Measurements from ENCODE around the gene PAQR7.

Gene PAQR7

GRCh38 chr1:25900219-25900618, 24.7 kb upstream of the PAQR7 start:
- DNase-seq = no peak

- no peak for DNase-seq
Measured at GRCh38 chr1:25899792-25900191, 24.3 kb upstream of the PAQR7 start.

- DNase-seq = no peak
Measured at GRCh38 chr1:25898223-25899015, 22.9 kb upstream of the PAQR7 start.

- DNase-seq = no peak
Measured at GRCh38 chr1:25897754-25898153, 22.2 kb upstream of the PAQR7 start.

- peak; percentile 65 for DNase-seq
Measured at GRCh38 chr1:25896266-25896665, 20.8 kb upstream of the PAQR7 start.

- DNase-seq = peak; percentile 88
Measured at GRCh38 chr1:25895365-25895990, 20.0 kb upstream of the PAQR7 start.

GRCh38 chr1:25893116-25893515, 17.6 kb upstream of the PAQR7 start:
- DNase-seq = no peak

GRCh38 chr1:25891606-25892005, 16.1 kb upstream of the PAQR7 start:
- DNase-seq = no peak

GRCh38 chr1:25890239-25891034, 14.9 kb upstream of the PAQR7 start:
- peak; percentile 61 for DNase-seq

- DNase-seq = no peak
Measured at GRCh38 chr1:25889470-25889869, 14.0 kb upstream of the PAQR7 start.

GRCh38 chr1:25888426-25888987, 13.0 kb upstream of the PAQR7 start:
- no peak for DNase-seq

GRCh38 chr1:25885602-25886001, 10.1 kb upstream of the PAQR7 start:
- DNase-seq = no peak

GRCh38 chr1:25881266-25881665, 5.8 kb upstream of the PAQR7 start:
- DNase-seq = no peak

GRCh38 chr1:25880518-25880917, 5.0 kb upstream of the PAQR7 start:
- DNase-seq = no peak

GRCh38 chr1:25879675-25880074, 4.2 kb upstream of the PAQR7 start:
- DNase-seq = no peak

GRCh38 chr1:25878690-25879089, 3.2 kb upstream of the PAQR7 start:
- DNase-seq = no peak

GRCh38 chr1:25877155-25877554, 1.6 kb upstream of the PAQR7 start:
- no peak for DNase-seq

- no peak for DNase-seq
Measured at GRCh38 chr1:25876693-25877077, 1.2 kb upstream of the PAQR7 start.

GRCh38 chr1:25875856-25876692, 566 bp upstream of the PAQR7 start:
- DNase-seq = no peak

- no peak for DNase-seq
Measured at GRCh38 chr1:25874635-25875153, 814 bp downstream of the PAQR7 start.

GRCh38 chr1:25874209-25874608, 1.3 kb downstream of the PAQR7 start:
- DNase-seq = no peak

- no peak for DNase-seq
Measured at GRCh38 chr1:25873120-25873519, 2.4 kb downstream of the PAQR7 start.
